ENCODE measurements around the gene RAB3GAP2.
"Not testable (repeated sequence)": the region's sequence is repeated elsewhere in the genome, so short reads cannot be mapped to it uniquely, and the experiment has no call there.

RAB3GAP2 gene

GRCh38 chr1:220224033-220224432, 48.2 kb downstream of the RAB3GAP2 start:
- Mint-ChIP-seq H3K4me1 (peaks cover 67% of the 10 kb centered on the region), H3K27ac (ENCODE audit: low read depth) (no peak overlapping the region), H3K36me3 (ENCODE audit: insufficient read depth) (peaks cover 7% of the 10 kb centered on the region)

GRCh38 chr1:220222939-220223338, 49.3 kb downstream of the RAB3GAP2 start:
- Mint-ChIP-seq H3K27ac (ENCODE audit: low read depth) (peak overlapping the region; percentile 38), H3K4me1 (peaks cover 60% of the 10 kb centered on the region), H3K4me3 (no peak overlapping the region), H3K9me3 (no peaks in the 10 kb centered on the region), H3K36me3 (ENCODE audit: insufficient read depth) (peaks cover 7% of the 10 kb centered on the region), H3K27me3 (no peaks in the 10 kb centered on the region)
- ATAC-seq (replicated peaks; ENCODE audit: extremely low read depth, poor library complexity, severe bottlenecking) = no peak
- DNase-seq (ENCODE audit: low spot score in 2 of 2) = no peak

More at GRCh38 chr1:220224033-220224432, 48.2 kb downstream of the RAB3GAP2 start:
- no peaks in the 10 kb centered on the region for H3K9me3 Mint-ChIP-seq
- no peak for DNase-seq (ENCODE audit: low spot score in 2 of 2)
- ATAC-seq (replicated peaks; ENCODE audit: extremely low read depth, poor library complexity, severe bottlenecking) = no peak
- no peaks in the 10 kb centered on the region for H3K27me3 Mint-ChIP-seq
- no peak overlapping the region for H3K4me3 Mint-ChIP-seq

- no peak for ATAC-seq (replicated peaks; ENCODE audit: extremely low read depth, poor library complexity, severe bottlenecking)
- no peaks in the 10 kb centered on the region for H3K9me3 Mint-ChIP-seq
Observed at GRCh38 chr1:220221670-220222069, 50.6 kb downstream of the RAB3GAP2 start.

GRCh38 chr1:220221269-220221668, 51.0 kb downstream of the RAB3GAP2 start:
- peaks cover 3% of the 10 kb centered on the region for H3K36me3 Mint-ChIP-seq (ENCODE audit: insufficient read depth)
- H3K4me3 Mint-ChIP-seq = no peak overlapping the region
- peaks cover 49% of the 10 kb centered on the region for H3K4me1 Mint-ChIP-seq
- DNase-seq (ENCODE audit: low spot score in 2 of 2) = no peak
- peak overlapping the region; percentile 38 for H3K27ac Mint-ChIP-seq (ENCODE audit: low read depth)
- no peaks in the 10 kb centered on the region for H3K27me3 Mint-ChIP-seq
- no peak for ATAC-seq (replicated peaks; ENCODE audit: extremely low read depth, poor library complexity, severe bottlenecking)
- H3K9me3 Mint-ChIP-seq = no peaks in the 10 kb centered on the region

More at GRCh38 chr1:220221670-220222069, 50.6 kb downstream of the RAB3GAP2 start:
- no peak overlapping the region for H3K4me3 Mint-ChIP-seq
- no peak for DNase-seq (ENCODE audit: low spot score in 2 of 2)
- H3K27ac Mint-ChIP-seq (ENCODE audit: low read depth) = peak overlapping the region; percentile 38
- peaks cover 3% of the 10 kb centered on the region for H3K36me3 Mint-ChIP-seq (ENCODE audit: insufficient read depth)
- H3K4me1 Mint-ChIP-seq = peaks cover 53% of the 10 kb centered on the region
- no peaks in the 10 kb centered on the region for H3K27me3 Mint-ChIP-seq

GRCh38 chr1:220220699-220221040, 51.6 kb downstream of the RAB3GAP2 start:
- H3K4me3 Mint-ChIP-seq; H3K9me3 Mint-ChIP-seq; DNase-seq (ENCODE audit: low spot score in 2 of 2); H3K36me3 Mint-ChIP-seq (ENCODE audit: insufficient read depth); ATAC-seq (replicated peaks; ENCODE audit: extremely low read depth, poor library complexity, severe bottlenecking); H3K27me3 Mint-ChIP-seq: not testable (repeated sequence)
- peaks cover 43% of the 10 kb centered on the region for H3K4me1 Mint-ChIP-seq
- peak overlapping the region; percentile 38 for H3K27ac Mint-ChIP-seq (ENCODE audit: low read depth)

GRCh38 chr1:220219865-220220698, 52.2 kb downstream of the RAB3GAP2 start:
- Mint-ChIP-seq H3K4me1 (peaks cover 38% of the 10 kb centered on the region), H3K27ac (ENCODE audit: low read depth) (peak overlapping the region; percentile 51), H3K4me3 (no peak overlapping the region), H3K27me3 (no peaks in the 10 kb centered on the region), H3K36me3 (ENCODE audit: insufficient read depth) (peaks cover 3% of the 10 kb centered on the region), H3K9me3 (no peaks in the 10 kb centered on the region)
- ATAC-seq (replicated peaks; ENCODE audit: extremely low read depth, poor library complexity, severe bottlenecking) (no peak), DNase-seq (ENCODE audit: low spot score in 2 of 2) (no peak)

GRCh38 chr1:220219136-220219442, 53.2 kb downstream of the RAB3GAP2 start:
- no peaks in the 10 kb centered on the region for H3K27me3 Mint-ChIP-seq
- no peak overlapping the region for H3K4me3 Mint-ChIP-seq
- peaks cover 2% of the 10 kb centered on the region for H3K36me3 Mint-ChIP-seq (ENCODE audit: insufficient read depth)
- DNase-seq (ENCODE audit: low spot score in 2 of 2) (no peak), ATAC-seq (replicated peaks; ENCODE audit: extremely low read depth, poor library complexity, severe bottlenecking) (no peak)
- peaks cover 29% of the 10 kb centered on the region for H3K4me1 Mint-ChIP-seq
- H3K9me3 Mint-ChIP-seq = no peaks in the 10 kb centered on the region
- H3K27ac Mint-ChIP-seq (ENCODE audit: low read depth) = no peak overlapping the region

- H3K27ac Mint-ChIP-seq (ENCODE audit: low read depth); H3K27me3 Mint-ChIP-seq; H3K9me3 Mint-ChIP-seq; H3K4me3 Mint-ChIP-seq; H3K36me3 Mint-ChIP-seq (ENCODE audit: insufficient read depth); DNase-seq (ENCODE audit: low spot score in 2 of 2); ATAC-seq (replicated peaks; ENCODE audit: extremely low read depth, poor library complexity, severe bottlenecking): not testable (repeated sequence)
- H3K4me1 Mint-ChIP-seq = peaks cover 25% of the 10 kb centered on the region
Observed at GRCh38 chr1:220218397-220219135, 53.7 kb downstream of the RAB3GAP2 start.

GRCh38 chr1:220217383-220217988, 54.8 kb downstream of the RAB3GAP2 start:
- no peak overlapping the region for H3K27ac Mint-ChIP-seq (ENCODE audit: low read depth)

GRCh38 chr1:220213382-220213983, 58.8 kb downstream of the RAB3GAP2 start:
- Mint-ChIP-seq H3K4me1 (peaks cover 6% of the 10 kb centered on the region), H3K27ac (ENCODE audit: low read depth) (no peak overlapping the region), H3K36me3 (ENCODE audit: insufficient read depth) (peaks cover 34% of the 10 kb centered on the region), H3K27me3 (no peaks in the 10 kb centered on the region), H3K4me3 (no peak overlapping the region), H3K9me3 (no peaks in the 10 kb centered on the region)
- ATAC-seq (replicated peaks; ENCODE audit: extremely low read depth, poor library complexity, severe bottlenecking) (no peak), DNase-seq (ENCODE audit: low spot score in 2 of 2) (no peak)

More at GRCh38 chr1:220217383-220217988, 54.8 kb downstream of the RAB3GAP2 start:
- Mint-ChIP-seq H3K4me3 (no peak overlapping the region), H3K36me3 (ENCODE audit: insufficient read depth) (peaks cover 9% of the 10 kb centered on the region), H3K27me3 (no peaks in the 10 kb centered on the region), H3K9me3 (no peaks in the 10 kb centered on the region), H3K4me1 (peaks cover 25% of the 10 kb centered on the region)
- DNase-seq (ENCODE audit: low spot score in 2 of 2) = no peak
- ATAC-seq (replicated peaks; ENCODE audit: extremely low read depth, poor library complexity, severe bottlenecking) = no peak

GRCh38 chr1:220207411-220207810, 64.8 kb downstream of the RAB3GAP2 start:
- no peaks in the 10 kb centered on the region for H3K27me3 Mint-ChIP-seq
- ATAC-seq (replicated peaks; ENCODE audit: extremely low read depth, poor library complexity, severe bottlenecking) (no peak), DNase-seq (ENCODE audit: low spot score in 2 of 2) (no peak)
- H3K4me3 Mint-ChIP-seq = no peak overlapping the region
- H3K4me1 Mint-ChIP-seq = no peaks in the 10 kb centered on the region
- H3K36me3 Mint-ChIP-seq (ENCODE audit: insufficient read depth) = peaks cover 44% of the 10 kb centered on the region
- no peaks in the 10 kb centered on the region for H3K9me3 Mint-ChIP-seq
- H3K27ac Mint-ChIP-seq (ENCODE audit: low read depth) = no peak overlapping the region

GRCh38 chr1:220204758-220205157, 67.5 kb downstream of the RAB3GAP2 start:
- not testable (repeated sequence) for ATAC-seq (replicated peaks; ENCODE audit: extremely low read depth, poor library complexity, severe bottlenecking); DNase-seq (ENCODE audit: low spot score in 2 of 2); H3K4me1 Mint-ChIP-seq; H3K4me3 Mint-ChIP-seq; H3K27ac Mint-ChIP-seq (ENCODE audit: low read depth); H3K27me3 Mint-ChIP-seq; H3K9me3 Mint-ChIP-seq
- peaks cover 31% of the 10 kb centered on the region for H3K36me3 Mint-ChIP-seq (ENCODE audit: insufficient read depth)
